ENCODE measurements around the gene DUSP5.
A peak's percentile ranks its signal among the peaks of the same experiment; 100 is the strongest.
"Not testable (repeated sequence)": the region's sequence is repeated elsewhere in the genome, so short reads cannot be mapped to it uniquely, and the experiment has no call there.

Gene DUSP5, protein sequence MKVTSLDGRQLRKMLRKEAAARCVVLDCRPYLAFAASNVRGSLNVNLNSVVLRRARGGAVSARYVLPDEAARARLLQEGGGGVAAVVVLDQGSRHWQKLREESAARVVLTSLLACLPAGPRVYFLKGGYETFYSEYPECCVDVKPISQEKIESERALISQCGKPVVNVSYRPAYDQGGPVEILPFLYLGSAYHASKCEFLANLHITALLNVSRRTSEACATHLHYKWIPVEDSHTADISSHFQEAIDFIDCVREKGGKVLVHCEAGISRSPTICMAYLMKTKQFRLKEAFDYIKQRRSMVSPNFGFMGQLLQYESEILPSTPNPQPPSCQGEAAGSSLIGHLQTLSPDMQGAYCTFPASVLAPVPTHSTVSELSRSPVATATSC

DNA sequence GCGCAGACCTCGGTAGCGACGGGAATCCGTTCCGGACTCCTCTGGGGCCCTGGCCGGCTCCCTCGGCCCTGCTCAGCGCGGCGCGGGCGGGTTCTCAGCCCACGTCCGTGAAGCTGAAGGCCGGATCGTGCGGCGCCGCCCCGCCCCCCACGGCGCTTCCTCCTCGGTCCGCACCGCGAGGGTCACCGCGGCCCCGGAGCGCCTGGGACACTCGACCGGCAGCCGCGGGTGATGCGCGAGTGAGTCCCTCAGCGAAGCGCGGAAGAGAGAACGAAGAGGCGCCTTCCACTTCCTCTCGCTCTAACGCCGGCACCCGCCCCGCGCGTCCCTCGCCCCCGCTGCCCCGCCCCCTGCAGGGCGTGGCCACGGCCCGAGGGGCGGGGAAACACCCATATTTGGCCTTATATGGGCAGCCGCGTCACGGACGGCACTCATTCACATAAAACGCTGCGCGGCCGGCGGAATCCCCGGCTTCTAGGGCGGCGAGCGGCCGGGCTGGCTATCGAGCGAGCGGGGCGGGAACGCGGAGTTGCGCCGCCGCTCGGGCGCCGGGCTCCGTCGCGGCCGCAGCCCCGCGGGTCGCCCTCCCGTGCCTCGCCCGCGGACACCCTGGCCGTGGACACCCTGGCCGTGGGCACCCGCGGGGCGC lies at the start of gene DUSP5:
Gene DUSP5, plus strand, starts transcription at position 470 of the 649 bp plus-strand sequence. CDS start 215 bp downstream, outside the sequence.
- DNase-seq = peak; percentile 98 to 99 (median 99)

DNA sequence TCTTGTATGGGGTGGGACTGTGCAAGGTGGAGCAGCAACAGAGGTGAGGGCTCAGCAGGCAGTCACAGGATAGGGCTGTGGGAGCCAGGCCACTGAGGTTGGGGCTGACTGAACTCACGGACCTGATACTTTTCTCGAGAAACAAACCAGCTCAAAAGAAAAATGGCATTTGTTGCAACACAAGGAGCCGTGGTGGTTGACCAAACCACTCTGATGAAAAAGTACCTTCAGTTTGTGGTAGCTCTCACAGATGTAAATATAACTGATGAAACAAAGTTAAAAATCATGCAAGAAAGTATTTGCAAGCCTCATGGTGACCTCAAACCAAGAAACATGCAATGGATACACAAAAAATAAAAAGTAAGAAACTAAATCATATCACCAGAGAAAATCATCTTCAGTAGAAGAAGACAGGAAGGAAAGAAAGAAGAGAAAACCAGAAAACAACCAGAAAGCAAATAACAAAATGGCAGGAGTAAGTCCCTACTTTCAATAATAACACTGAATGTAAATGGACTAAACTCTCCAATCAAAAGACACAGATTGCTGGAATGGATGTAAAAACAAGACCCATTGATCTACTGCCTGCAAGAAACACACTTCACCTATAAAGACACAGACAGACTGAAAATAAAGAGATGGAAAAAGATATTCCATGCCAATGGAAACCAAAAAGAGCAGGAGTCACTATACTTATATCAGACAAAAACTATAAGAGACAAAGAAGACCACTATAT lies 48.9 kb upstream of the DUSP5 start:
- DNase-seq = no peak

DNA sequence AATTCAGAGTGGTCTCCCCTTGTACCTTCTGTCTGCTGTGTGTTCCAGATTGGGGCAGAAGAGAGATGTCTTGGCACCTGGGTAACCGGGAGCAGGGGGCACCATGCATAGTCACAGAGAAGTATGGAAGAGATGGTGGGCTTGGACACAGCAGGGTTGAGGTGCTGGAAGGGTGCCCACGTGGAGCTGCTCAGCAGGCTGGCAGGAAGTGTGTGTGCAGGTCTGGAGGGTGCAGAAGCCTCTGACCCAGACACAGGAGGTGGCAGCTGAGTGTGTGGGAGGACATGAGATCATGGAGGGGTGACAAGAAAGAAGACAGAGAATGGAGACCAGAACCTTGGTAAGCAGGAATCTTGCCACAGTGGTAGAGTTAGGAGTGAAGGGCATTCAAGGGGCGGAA lies 42.3 kb upstream of the DUSP5 start:
- peak; percentile 49 to 61 (median 57) for DNase-seq

DNA sequence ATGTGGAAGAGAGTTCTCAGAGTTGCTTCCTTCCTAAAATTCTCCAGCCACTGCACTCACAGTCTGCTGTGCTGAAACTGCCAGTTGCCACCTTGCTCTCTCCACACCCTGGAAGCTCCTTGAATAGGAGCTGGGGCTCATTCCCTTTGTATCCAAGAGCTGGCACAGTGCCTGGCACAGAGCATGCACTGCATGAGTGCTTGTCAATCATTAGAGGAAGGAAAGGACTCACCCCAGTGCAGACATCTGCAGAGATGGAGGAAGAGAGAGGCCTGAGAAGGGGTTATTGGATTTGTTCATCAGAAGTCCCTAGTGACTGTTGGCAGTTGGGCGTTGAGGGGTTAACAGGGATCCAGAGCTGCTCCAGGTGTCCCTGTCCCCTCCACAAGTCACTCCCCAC lies 41.7 kb upstream of the DUSP5 start:
- peak in 1 of 3 donors; percentile 21 for DNase-seq

DNA sequence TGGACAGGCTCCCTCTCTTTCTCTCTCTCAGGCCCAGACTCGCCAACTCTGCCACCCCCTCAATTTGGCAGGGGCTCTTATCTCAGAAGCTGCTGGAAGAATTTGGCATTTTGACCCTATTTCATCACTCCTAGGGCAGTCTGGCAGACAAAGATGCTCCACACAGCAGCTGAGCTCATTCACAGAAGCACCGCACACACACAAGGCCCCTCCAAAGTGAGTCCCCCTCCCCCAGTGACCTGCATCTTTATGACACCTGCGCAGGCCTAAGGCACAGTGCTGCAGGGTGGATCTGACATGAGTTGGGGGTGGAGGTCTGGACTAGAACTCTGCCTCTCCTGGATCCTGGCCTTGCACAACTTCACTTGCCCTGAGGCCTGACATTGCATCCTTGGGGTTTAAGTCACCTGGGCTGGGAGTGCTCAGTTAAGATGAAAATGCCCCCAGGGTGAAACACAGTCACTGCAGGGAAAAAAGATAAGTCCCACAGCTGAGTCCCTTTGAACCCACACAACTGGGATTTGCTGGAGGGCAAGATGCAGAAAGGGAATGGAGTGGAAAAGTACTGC lies 41.1 kb upstream of the DUSP5 start:
- no peak for DNase-seq

DNA sequence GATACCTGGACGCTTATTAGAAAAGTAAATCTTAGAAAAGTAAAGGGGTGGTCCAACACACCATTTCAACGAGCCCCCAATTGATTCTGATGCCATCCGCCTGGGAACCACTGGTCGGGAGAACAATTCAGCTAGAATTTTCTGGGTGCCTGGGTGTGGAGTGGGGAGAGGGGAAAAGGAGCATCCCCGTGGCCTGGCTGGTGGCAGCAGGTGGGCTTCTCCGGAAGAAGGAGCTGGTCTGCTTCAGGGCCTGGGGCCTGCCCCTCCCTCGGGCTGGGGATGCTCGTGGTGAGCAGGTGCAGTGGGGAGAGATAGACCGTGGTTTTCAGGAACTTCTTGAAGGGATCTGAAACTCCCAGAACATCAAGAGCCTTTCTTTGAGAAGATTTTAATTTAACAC lies 39.9 kb upstream of the DUSP5 start:
- DNase-seq = no peak

DNA sequence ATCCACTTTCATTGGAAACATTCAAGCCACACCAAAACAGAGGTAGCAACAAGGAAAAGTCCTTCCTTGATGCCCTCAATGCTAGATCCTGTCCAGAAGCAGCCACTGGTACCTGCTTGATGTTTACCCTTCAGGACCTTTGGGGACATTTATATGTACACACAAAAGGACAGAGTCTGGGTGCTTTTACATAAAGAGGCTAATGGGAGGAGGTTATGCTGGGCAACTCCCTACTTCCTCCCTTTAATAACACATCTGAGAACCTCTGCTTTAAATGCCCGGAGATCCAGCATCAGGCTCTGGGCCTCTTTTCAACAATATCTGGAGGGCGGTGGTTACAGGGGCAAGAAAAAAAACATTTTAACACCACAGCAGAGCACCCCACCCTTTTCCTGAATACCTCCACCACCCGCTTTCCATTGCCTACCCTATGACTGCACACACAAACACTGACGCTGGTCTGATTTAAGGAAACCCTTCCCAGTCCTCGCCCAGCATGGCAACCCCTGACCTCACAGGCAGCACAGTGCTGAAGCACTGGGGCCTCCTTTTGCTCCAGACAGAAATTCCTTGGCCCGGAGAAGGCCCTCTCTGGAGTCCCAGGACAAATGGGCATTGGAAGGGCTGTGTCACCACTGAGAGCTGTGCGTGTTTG lies 39.3 kb upstream of the DUSP5 start:
- DNase-seq = peak; percentile 12 to 19 (median 13)

DNA sequence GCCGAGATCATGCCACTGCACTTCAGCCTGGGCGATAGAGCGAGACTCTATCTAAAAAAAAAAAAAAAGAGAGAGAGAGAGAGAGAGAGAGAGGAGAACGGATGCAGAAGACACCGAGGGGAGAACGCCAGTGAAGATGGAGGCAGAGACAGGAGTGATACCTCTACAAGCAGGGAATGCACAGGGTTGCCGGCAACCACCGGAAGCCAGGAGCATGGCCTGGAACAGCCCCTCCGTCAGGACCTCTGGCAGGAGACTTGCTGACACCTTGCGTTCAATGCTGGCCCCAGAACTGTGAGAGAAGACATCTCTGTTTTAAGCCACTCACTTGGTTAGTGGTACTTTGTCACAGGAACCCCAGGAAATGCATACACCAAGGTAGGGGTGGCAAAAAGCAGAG lies 38.1 kb upstream of the DUSP5 start:
- no peak for DNase-seq

DNA sequence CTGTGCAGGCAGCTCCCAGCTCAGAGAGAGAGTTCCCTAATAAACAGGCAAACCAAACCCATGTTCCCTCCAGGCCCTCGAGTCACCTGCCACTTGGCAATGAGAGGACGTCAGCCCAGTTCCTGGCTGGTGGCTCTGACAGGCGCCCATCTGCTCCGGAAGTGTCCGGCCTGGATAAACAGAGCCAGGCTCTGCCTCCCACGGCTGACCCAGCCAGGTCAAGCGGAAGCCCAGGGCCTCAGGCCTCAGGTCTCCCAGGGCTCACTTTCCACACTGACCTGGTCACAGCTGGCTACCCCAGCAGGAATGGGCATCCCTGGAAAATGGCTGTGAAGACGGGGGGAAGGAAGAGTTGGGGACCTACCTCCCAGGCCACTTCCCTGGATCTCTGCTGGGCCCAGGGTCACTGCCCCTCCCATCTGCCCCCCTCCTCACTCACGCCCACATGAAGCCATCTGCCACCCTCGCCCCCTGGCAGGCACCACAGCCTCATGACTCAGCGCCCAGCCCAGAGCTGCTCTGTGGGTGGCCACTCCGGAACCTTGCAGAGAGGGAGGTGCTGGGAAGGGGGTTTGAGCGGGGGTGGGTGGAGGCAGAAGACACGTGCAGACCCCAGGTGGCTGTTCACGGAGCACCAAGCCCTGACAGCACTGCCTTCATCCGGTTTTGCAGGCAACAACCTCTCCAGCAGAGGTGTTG lies 37.4 kb upstream of the DUSP5 start:
- DNase-seq = peak; percentile 59 to 69 (median 68)

DNA sequence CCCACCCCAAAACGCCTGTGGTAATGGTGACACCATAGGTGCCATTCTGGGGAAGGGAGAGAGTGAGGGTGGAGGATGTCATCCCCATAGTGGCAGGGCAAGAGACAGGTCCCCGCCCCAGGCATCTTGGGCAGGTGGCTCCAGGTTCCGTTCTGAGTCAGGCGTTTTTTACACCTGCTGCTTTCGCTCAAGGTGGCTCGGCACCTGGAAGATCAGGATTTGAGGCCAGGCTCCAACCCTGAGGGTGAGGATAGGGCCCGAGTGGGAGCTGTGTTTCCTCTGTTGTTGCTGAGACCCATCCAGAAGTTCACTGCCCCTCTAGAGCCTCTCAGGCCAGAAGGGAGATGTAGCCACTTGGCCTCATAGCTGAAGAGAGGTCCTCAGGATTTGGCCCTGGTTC lies 36.6 kb upstream of the DUSP5 start:
- DNase-seq = no peak

DNA sequence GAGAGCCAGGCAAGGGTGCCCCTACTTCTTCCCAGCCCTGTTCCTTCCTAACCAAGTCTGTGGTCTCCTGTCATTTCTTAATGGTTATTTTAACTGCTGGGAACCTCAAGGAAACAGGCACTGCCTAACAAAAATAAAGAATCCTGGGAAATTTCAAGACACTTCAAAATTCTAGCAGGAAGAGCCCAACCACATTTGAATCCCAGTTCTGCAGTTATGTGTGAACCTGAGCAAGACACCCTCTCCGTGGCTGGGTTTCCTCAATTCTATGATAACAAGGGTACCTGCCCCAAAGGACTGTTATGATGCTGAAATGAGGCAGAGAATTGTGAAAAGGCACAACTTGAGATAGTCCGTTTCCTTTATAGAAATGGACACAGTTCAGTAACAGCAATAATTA lies 36.2 kb upstream of the DUSP5 start:
- no peak for DNase-seq

DNA sequence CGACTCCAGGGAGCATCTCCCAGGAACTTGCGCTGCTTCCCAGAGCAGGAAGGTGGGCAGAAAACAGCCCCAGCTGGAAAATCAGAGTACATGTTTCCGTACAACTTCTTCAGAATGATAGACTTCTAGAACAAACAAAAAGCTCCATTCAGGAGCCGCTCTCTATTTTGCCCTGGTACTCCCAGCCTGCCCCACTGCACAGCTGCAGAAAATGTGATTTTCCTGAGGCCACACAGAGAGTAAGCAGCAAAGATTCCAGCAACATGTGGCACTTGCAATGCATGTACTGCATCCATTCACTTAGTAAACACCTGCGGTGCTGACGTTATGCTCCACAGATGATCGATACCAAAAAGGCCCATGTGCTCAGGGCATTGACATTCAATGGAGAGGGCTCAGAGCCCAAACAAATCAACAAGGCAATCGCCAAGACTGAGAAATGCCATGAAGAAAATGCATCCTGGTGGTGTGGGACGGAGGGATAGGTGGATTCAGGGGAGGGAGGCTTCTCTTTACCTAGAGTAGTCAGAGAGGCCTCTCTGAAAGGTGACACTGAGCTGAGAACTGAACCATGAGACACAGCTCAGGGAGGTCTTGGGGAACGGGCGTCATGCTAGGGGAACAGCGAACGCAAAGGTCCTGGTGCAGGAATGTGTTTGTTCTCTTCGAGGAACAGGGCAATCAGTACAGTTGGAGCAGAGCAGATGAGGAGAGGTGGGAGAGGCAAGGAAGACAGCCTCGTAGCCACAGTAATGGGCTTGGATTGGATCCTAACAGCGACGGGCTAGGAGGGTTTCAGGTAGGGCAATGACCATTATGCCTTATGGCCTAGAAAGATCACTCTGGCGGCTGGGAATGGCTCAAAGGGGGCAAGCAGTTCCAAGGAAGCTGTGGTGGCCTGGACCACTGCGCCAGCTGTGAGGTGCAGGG lies 35.3 kb upstream of the DUSP5 start:
- no peak for DNase-seq

DNA sequence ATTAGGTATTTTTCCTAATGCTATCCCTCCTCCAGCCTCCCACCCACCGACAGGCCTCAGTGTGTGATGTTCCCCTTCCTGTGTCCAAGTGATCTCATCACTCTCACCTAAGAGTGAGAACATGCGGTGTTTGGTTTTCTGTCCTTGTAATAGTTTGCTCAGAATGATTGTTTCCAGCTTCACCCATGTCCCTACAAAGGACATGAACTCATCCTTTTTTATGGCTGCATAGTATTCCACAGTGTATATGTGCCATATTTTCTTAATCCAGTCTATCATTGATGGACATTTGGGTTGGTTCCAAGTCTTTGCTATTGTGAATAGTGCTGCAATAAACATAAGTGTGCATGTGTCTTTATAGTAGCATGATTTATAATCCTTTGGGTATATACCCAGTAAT lies 29.4 kb upstream of the DUSP5 start:
- DNase-seq = not testable (repeated sequence)

DNA sequence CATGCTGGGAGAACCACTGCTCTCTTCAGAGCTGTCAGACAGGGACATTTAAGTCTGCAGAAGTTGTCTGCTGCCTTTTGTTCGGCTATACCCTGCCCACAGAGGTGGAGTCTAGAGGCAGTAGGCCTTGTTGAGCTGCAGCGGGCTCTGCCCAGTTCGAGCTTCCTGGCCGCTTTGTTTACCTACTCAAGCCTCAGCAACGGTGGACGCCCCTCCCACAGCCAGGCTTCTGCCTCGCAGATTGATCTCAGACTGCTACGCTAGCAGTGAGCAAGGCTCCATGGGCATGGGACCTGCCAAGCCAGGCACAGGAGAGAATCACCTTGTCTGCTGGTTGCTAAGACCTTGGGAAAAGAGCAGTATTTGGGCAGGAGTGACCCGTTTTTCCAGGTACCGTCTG lies 27.2 kb upstream of the DUSP5 start:
- DNase-seq = not testable (repeated sequence)

DNA sequence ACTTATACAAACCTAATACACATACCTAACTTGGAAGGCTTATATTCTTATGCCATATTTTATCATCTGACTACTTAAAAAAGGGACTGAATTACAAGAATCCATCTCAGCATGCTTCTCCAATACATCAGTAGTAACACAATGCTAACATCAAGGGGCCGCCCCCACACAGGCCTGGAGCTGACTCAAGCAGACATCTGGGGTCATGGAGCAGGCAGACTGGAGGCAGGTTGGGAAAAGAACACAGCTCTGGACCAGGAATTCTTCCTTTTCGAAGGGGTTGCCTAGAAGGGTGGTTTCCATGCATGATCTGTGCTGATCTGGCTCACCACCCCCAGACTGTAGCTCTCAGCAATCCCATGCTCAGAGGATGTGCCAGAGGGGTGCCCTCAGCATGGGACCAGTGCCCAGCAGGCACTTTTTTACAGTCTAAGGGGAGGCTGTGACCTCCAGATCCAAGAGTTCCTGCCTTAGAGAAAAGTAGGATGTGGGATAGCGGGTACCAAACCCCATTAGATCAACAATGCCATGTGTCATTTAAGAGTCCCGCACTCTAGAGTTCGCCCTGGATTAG lies 26.1 kb upstream of the DUSP5 start:
- DNase-seq = peak; percentile 29 to 69 (median 51)

DNA sequence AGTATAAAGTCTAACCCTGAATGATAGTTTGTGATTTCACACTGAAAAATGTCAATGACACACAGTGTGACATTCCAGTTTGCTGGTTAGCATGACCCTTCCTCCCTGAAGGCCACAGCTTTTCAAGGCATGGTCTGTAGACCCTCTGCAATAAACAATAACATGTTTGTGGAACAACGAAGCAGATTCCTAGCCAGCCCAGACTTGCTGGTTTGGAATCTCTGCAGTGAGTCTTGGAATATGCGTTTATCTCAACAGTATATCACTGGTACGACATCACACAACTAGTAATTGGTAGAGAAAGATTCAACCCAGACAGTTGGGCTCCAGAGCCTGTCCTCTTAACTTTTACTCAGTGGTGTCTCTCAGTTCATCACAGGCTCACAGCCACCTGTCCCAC lies 23.7 kb upstream of the DUSP5 start:
- no peak for DNase-seq

DNA sequence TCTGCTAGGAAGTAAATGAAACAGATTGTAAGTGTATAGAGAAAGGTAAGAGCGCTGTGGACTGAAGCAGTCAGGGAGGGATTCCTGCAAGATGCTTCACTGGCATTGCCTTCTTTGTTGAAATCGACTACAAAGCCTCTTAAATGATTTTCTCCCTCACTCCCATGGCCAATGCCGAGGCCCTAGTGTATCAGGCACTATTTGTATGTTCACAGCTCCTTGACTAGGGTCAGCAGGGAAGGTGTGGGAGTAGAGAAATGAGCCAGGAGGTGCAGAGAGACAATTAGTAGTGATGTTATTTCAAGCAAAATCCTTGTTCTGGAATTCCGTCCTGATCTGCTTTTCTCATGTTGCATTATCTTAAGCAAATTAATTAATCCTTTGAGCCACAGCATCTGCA lies 22.9 kb upstream of the DUSP5 start:
- no peak for DNase-seq

DNA sequence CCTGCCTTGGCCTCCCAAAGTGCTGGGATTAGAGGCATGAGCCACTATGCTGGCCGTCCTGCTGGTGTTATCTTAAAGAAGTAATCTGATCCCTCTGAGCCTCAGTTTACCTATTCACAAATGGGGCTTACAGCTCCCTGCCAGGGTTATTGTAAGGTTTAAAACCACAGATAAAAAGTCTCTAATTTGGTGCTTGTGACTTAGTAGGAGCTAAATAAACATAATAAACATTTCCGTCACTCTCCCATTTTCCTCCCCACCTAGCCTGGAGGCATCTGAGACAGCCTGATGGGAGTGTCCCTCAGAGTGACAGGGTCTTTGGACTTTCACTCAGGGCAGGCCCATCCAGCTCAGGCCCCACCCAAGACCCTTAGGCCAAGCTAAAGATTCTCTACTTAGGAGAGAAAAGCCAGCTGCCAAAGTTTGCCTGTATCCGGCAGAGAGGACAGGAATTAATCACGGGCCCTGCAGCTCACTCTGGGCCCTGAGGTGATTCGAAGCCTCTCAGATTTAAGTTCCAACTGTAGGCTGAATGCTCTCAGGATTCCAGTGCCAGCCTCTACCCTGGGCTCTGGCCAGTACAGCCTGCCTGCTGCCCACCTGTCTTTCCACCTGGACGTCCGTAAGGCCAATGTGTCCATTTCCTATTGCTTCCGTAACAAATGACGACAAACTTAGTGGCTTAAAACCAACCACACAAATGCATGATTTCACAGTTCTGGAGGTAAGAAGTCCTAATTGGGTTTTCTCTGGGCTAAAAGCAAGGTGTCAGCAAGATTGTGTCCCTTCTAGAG lies 21.8 kb upstream of the DUSP5 start:
- no peak for DNase-seq

DNA sequence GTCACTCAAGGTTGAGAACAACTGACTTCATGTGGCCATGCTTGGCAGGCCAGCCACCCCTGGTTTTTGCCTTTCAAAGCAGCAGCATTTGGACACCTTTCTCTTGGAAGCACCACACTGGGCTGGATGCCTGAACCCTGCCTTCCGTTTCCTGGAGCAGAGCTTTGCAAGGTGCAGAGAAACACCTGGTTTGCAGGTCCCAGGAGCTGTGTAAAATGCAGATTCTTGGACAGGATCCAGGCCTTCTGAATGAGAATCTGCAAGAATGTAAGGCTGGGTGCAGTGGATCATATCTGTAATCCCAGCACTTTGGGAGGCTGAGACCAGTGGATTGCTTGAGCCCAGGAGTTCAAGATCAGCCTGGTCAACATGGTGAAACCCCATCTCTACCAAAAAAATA lies 18.0 kb upstream of the DUSP5 start:
- DNase-seq = no peak

DNA sequence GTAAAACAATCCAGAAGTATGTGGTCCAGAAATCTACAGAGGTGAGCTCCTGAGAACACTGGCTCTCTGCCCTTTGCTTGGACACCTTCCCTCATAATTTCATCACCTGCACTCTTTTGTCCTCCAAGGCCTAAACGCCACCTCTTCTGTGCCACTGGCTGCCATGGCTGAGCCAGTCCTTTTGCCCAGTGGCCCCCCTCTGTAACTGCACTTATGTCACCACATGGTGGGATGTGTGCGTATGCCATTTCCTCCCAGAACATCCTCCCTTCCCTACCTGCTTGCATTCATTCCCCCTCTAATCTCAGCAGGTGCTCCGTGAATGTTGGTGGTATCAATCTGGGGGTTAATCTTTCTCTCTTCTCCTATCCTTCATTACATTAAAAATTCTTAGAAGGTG lies 17.3 kb upstream of the DUSP5 start:
- DNase-seq = no peak

Data from suppressor macrophage treated with lipopolysaccharide for 1 hour (primary cell).